ENCODE results near the gene PIEZO1.
"Not testable (repeated sequence)": the region's sequence is repeated elsewhere in the genome, so short reads cannot be mapped to it uniquely, and the experiment has no call there.

PIEZO1 gene

DNA sequence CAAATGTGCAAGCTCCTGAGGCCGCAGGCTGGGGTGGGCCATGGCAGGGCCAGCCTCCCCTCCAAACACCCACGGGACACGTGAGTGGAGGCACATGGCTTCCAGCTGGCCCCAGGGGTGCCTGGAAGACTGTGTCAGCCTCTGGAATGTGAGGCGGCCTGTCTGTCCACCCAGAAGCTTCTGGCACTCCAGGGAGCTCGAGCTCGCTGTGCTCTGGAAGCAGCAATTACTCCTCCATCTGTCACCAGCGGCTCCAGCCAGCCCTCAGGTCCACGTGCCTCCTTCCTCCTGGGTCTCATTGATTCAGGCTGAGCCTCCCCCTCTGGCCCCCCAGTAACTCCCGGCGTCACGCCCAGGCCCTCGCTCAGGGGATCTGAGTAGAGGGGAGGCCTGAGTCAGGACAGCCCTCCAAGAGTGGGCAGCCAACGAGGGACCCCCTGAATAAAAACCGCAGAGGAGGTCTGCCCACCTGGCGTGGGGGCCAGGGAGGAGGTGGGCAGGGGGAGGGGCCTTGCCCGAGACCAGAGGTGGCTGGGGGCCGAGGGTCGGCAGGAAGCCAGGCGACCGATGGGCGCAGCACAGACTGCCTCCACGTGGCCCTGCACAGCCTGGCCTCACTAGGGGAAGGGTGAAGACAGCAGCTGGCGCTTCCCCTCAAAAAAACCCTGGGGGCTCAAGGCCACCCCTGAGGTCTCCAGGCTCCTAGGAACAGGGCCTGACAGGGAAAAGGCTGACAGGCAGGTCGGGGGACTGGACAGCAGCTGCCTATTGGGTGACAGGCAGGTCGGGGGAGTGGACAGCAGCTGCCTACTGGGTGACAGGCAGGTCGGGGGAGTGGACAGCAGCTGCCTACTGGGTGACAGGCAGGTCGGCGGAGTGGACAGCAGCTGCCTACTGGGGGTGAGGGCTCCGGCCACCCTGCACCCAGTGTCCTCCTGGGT lies 11.9 kb downstream of the PIEZO1 start:
- Histone ChIP-seq H3K4me3 (ENCODE audit: low read length) (no peak overlapping the region), H3K4me2 (ENCODE audit: low read length) (no peak overlapping the region), H3K27me3 (ENCODE audit: control insufficient read depth, low read length) (no peaks in the 10 kb centered on the region), H3K4me1 (ENCODE audit: control insufficient read depth, low read length) (peaks cover 39% of the 10 kb centered on the region), H3K9me2 (replicated peaks; ENCODE audit: control insufficient read depth, low read length) (no peaks in the 10 kb centered on the region), H4K20me1 (ENCODE audit: control insufficient read depth, insufficient read depth, low read depth, low read length) (peaks cover 25% of the 10 kb centered on the region), H3K9me3 (ENCODE audit: control insufficient read depth, insufficient read depth, low read length) (no peaks in the 10 kb centered on the region), H3K36me3 (ENCODE audit: control insufficient read depth, low read length) (peaks cover 20% of the 10 kb centered on the region), H3K79me2 (ENCODE audit: control insufficient read depth, low read length) (peaks cover 99% of the 10 kb centered on the region), H3K27ac (ENCODE audit: low read depth, low read length) (no peak overlapping the region), H3F3A (ENCODE audit: control insufficient read depth, insufficient read depth) (0 out of 2 replicates have a peak, but pooled peaks cover 4% of the 10 kb centered on the region)
- TF ChIP-seq EZH2phosphoT487 (IDR thresholded peaks at IDR 0.05; ENCODE audit: borderline replicate concordance, low read length) (no peak), CTCF (IDR thresholded peaks at IDR 0.05; ENCODE audit: low read depth, low read length, poor library complexity, severe bottlenecking) (no peak)

DNA sequence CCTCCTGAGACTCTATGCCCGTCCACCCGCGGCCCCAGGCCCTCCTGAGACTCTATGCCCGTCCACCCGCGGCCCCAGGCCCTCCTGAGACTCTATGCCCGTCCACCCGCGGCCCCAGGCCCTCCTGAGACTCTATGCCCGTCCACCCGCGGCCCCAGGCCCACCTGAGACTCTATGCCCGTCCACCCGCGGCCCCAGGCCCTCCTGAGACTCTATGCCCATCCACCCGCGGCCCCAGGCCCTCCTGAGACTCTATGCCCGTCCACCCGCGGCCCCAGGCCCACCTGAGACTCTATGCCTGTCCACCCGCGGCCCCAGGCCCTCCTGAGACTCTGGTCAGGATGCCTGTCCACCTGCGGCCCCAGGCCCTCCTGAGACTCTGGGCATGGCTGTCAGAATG lies 13.2 kb downstream of the PIEZO1 start:
- H3K4me3 ChIP-seq (ENCODE audit: low read length); H3F3A ChIP-seq (ENCODE audit: control insufficient read depth, insufficient read depth); H3K9me3 ChIP-seq (ENCODE audit: control insufficient read depth, insufficient read depth, low read length); H3K9me2 ChIP-seq (replicated peaks; ENCODE audit: control insufficient read depth, low read length); H3K27me3 ChIP-seq (ENCODE audit: control insufficient read depth, low read length); H3K27ac ChIP-seq (ENCODE audit: low read depth, low read length): not testable (repeated sequence)
- H3K79me2 ChIP-seq (ENCODE audit: control insufficient read depth, low read length), result peaks cover 99% of the 10 kb centered on the region
- peaks cover 46% of the 10 kb centered on the region for H3K4me1 ChIP-seq (ENCODE audit: control insufficient read depth, low read length)
- peaks cover 17% of the 10 kb centered on the region for H3K36me3 ChIP-seq (ENCODE audit: control insufficient read depth, low read length)
- H4K20me1 ChIP-seq (ENCODE audit: control insufficient read depth, insufficient read depth, low read depth, low read length), result peaks cover 30% of the 10 kb centered on the region
- H3K4me2 ChIP-seq (ENCODE audit: low read length), result peak overlapping the region; percentile 60; the same call in 1 of the 2 replicates

DNA sequence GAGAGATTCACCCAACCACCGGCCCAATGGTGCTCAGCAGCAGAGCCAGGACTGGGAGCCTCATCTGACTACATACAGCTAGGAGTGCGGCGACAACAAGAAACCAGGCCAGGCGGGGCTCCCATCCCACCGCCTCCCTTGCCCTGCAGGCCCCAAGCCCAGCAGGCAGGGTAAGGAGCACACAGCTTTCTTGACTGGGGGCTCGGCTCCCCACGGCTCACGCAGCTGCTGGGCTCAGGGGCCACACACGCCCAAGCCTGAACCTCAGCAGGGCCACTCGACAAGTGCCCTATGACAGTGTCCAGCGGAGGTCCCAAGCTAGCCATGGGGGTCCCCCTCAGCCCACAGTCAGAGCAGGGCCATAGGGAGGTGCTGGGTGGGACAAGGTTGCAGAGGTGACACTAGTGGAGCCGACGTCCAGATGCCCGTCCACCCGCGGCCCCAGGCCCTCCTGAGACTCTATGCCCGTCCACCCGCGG lies 13.7 kb downstream of the PIEZO1 start:
- no peaks in the 10 kb centered on the region for H3K9me2 ChIP-seq (replicated peaks; ENCODE audit: control insufficient read depth, low read length)
- peak overlapping the region; percentile 60 for H3K4me2 ChIP-seq (ENCODE audit: low read length)
- peaks cover 22% of the 10 kb centered on the region for H3K36me3 ChIP-seq (ENCODE audit: control insufficient read depth, low read length)
- peaks cover 46% of the 10 kb centered on the region for H3K4me1 ChIP-seq (ENCODE audit: control insufficient read depth, low read length)
- no peaks in the 10 kb centered on the region for H3K27me3 ChIP-seq (ENCODE audit: control insufficient read depth, low read length)
- peak overlapping the region; percentile 52 for H3K27ac ChIP-seq (ENCODE audit: low read depth, low read length)
- H3K9me3 ChIP-seq (ENCODE audit: control insufficient read depth, insufficient read depth, low read length), result no peaks in the 10 kb centered on the region
- H3K4me3 ChIP-seq (ENCODE audit: low read length), result peak overlapping the region; percentile 40
- H3K79me2 ChIP-seq (ENCODE audit: control insufficient read depth, low read length), result peaks cover 99% of the 10 kb centered on the region
- H3F3A ChIP-seq (ENCODE audit: control insufficient read depth, insufficient read depth), result 0 out of 2 replicates have a peak, but pooled peaks cover 4% of the 10 kb centered on the region
- TF ChIP-seq EZH2phosphoT487 (IDR thresholded peaks at IDR 0.05; ENCODE audit: borderline replicate concordance, low read length) (no peak), CTCF (IDR thresholded peaks at IDR 0.05; ENCODE audit: low read depth, low read length, poor library complexity, severe bottlenecking) (no peak)
- H4K20me1 ChIP-seq (ENCODE audit: control insufficient read depth, insufficient read depth, low read depth, low read length), result peaks cover 30% of the 10 kb centered on the region

All from DOHH2 (cell line).